A549 treated with CORT108297 at 1 μM for 4 hours (cell line): ENCODE results near the gene ACOX2. TPM values are rescaled to one million over a fixed set of nuclear protein-coding genes. Genes with fewer than 3 reads are reported as not detected.

Experiments
- total RNA-seq: library from RNA; stranded (reverse); fragments of 200-300 nt; extraction: Qiagen RNA extraction; gene quantifications from 5 replicates; pipeline ENCODE4 v1.2.3, GENCODE V29; 2022

Gene ACOX2
- total RNA-seq, result 6.1 to 11.1 TPM (median 9.7 TPM) in 5 replicates

GRCh38 chr3:58536501-58537411 lies at the start of gene ACOX2:
Gene ACOX2 (minus strand): TSS chr3:58537190. CDS start chr3:58535106, 2,084 bp downstream.

GRCh38 chr3:58577269-58577821 lies 40.4 kb upstream of the ACOX2 start, which contains the start of gene FAM107A:
Gene FAM107A (minus strand): TSS chr3:58577391. CDS start chr3:58569860, 7,531 bp downstream.

GRCh38 chr3:58491506-58492402 lies 45.2 kb downstream of the ACOX2 start, which contains the start of gene KCTD6:
Gene KCTD6 (plus strand): TSS chr3:58492096. CDS start chr3:58498756, 6,660 bp downstream.

Other genes with a start within 250 kb of the ACOX2 start
- gene RPP14, start 230.9 kb downstream of the ACOX2 start, total RNA-seq, result 10.0 to 12.8 TPM (median 11.1 TPM) in 5 replicates
- gene HTD2, start 230.7 kb downstream of the ACOX2 start, total RNA-seq, result 6.1 to 7.8 TPM (median 6.8 TPM) in 5 replicates
- 5.5 to 6.6 TPM (median 6.2 TPM) in 5 replicates for gene PXK, start 204.3 kb downstream of the ACOX2 start, total RNA-seq
- 55.2 to 67.8 TPM (median 60.6 TPM) in 5 replicates for gene PDHB, start 103.4 kb downstream of the ACOX2 start, total RNA-seq
- gene KCTD6, start 45.1 kb downstream of the ACOX2 start, total RNA-seq, result 6.8 to 9.1 TPM (median 8.4 TPM) in 5 replicates
- not detected in 5 replicates for gene FAM107A, start 40.2 kb upstream of the ACOX2 start, total RNA-seq
- not detected in 5 replicates for gene FAM3D, start 129.6 kb upstream of the ACOX2 start, total RNA-seq